SK-MEL-5 (cell line): Measurements from ENCODE around the gene IFI27L1. TPM values are rescaled to one million over a fixed set of nuclear protein-coding genes. Genes with fewer than 3 reads are reported as not detected.
"Not testable (repeated sequence)": the region's sequence is repeated elsewhere in the genome, so short reads cannot be mapped to it uniquely, and the experiment has no call there.

ENCODE experiments used
- DNase-seq: peaks from one replicate; pipeline ENCODE4 v3.0.0-alpha.2; 2016; ENCODE audit warnings: low read depth, low spot score
- in situ Hi-C: cut with HindIII; loops from 2 replicates; pipeline ENCODE4 v1.10.0; 2016; ENCODE audit warnings: low sequenced_read_pairs, high pct_unique_total_duplicates, low pct_unique_long_range_greater_than_20kb
- total RNA-seq: library from RNA; depleted of rRNA; stranded (reverse); fragments of >200 nt; shearing (Covaris generic); gene quantifications from 2 replicates; pipeline ENCODE4 v1.2.3, GENCODE V29; 2014

Gene IFI27L1
- total RNA-seq, 1 experiment from 2014 or later: 9.0 TPM

DNA sequence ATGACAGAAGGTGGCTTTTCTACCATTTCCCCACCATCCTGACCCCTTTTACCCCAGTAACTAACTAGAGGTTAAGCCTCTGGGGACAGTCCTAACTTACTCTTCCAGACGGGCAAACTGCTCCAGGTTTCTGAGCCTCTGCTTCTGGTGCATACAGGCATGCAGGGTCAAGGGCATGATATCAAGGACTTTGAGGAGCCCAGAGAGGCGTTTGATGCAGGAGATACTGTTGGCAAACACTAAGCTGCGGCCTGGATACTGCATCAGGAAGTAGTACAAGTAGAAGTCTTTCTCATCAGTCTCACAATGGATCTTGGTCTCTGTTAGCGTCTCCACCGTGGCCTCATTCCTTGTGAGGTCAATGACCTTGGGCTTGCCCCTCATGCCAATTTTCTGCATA, 21.1 kb upstream of the IFI27L1 start:
- in situ Hi-C loops: no loop called here

DNA sequence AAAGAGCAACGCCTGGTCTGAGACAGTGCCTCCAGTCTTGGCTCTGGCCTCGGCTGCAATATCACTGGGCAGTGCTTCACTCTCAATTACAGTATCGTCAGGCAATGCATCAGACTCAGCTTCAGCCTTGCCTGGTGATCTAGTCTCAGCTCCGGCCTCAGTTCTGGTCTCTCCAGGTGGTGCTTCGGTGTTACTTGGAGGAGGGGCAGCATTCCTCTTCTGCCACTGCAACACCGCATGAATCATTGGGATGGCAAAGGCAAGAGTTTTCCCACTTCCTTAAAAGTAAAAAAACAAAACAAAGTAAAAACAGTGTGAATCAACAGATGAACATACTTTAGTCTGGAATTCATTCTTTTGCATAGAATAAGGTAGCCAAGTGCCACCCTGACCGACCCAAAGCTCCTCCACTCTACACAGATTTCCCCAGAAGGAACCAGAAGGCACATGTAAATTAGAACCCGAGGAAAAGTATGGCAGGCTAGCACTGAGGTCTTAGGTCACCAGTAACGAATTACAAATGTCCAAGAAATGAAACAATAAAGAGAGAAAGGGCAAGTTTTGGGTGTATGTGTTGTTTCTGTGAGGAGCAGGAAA, 18.7 kb upstream of the IFI27L1 start:
- no peak for DNase-seq
- in situ Hi-C loops: no loop called here

More for the DNA sequence above, 21.1 kb upstream of the IFI27L1 start:
- DNase-seq: no peak

- DNase-seq: no peak
- in situ Hi-C loops: no loop called here
Observed at GRCh38 chr14:94066089-94066676, 14.9 kb upstream of the IFI27L1 start.

DNA sequence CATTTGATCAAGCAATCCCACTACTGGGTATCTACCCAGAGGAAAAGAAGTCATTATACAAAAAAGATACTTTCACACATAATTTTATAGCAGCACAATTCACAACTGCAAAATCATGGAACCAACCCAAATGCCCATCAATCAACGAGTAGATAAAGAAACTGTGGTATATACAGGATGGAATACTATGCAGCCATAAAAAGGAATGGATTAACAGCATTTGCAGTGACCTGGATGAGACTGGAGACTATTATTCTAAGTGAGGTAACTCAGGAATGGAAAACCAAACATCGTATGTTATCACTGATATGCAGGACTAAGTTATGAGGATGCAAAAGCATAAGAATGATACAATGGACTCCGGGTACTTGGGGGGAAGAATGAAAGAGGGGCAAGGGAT, 9.0 kb upstream of the IFI27L1 start:
- DNase-seq, in situ Hi-C loops: not testable (repeated sequence)

DNA sequence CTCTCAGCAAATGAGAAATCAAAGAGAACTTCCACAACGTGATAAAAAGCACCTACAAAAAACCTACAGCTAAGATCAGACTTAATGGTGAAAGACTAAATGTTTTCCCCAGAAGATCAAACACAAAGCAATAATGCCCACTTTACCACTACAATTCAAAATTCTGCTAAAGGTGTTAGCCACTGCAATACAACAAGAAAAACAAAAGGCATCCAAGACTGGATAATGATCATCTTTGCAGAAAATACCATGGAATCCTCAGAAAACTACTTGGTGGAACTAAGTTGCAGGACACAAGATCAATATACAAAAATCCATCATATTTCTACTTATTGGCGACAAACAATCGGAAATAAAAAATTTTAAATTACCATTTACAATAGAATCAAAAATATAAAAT, 6.6 kb upstream of the IFI27L1 start:
- in situ Hi-C loops: no loop called here
- no peak for DNase-seq

DNA sequence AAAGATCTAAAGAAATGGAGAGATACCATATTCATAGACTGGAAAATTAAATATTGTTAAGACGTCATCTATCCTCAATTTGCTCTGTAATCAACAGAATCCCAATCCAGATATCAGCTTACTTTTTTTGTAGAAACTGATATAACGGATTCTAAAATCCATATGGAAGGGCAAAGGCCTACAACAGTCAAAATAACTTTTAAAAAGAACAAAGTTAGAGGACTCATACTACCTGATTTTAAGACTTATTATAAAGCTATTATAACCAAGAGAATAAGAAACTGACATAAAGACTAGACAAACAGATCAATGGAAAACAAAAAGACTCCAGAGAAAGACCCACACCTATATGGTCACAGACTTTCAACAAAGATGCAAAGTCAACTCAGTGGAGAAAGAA, 6.1 kb upstream of the IFI27L1 start:
- in situ Hi-C loops: no loop called here
- no peak for DNase-seq

- in situ Hi-C loops: no loop called here
- no peak for DNase-seq
Observed at GRCh38 chr14:94077111-94077821, 3.8 kb upstream of the IFI27L1 start.

GRCh38 chr14:94077823-94078222, 3.3 kb upstream of the IFI27L1 start:
- in situ Hi-C loops: no loop called here
- no peak for DNase-seq

- peak; percentile 48 for DNase-seq
- in situ Hi-C loops: no loop called here
Observed at GRCh38 chr14:94079891-94080620, 1.1 kb upstream of the IFI27L1 start.

GRCh38 chr14:94081386-94081820, 293 bp downstream of the IFI27L1 start:
- in situ Hi-C loops: no loop called here

GRCh38 chr14:94087891-94088290, 6.8 kb downstream of the IFI27L1 start:
- no peak for DNase-seq
- in situ Hi-C loops: no loop called here

More at GRCh38 chr14:94081386-94081820, 293 bp downstream of the IFI27L1 start:
- DNase-seq: no peak

DNA sequence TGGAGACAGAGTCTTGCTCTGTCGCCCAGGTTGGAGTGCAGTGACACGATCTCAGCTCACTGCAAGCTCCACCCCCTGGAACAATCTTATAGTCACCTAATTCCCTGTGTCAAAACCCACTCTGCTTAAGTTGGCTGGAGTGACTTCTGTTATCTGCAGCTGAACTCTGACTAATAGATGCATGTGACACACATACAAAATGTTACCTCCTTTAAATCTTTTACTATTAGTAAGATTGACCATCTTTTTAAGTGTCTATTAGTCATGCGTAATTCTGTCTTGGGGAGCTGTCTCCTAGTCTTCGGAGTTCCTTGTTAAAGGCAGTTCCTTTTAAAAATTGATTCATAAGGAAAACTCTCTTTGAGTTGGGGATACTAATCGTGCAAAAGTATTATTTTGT, 7.4 kb downstream of the IFI27L1 start:
- in situ Hi-C loops: no loop called here
- no peak for DNase-seq

- no peak for DNase-seq
- in situ Hi-C loops: no loop called here
Observed at GRCh38 chr14:94089479-94089878, 8.4 kb downstream of the IFI27L1 start.

DNA sequence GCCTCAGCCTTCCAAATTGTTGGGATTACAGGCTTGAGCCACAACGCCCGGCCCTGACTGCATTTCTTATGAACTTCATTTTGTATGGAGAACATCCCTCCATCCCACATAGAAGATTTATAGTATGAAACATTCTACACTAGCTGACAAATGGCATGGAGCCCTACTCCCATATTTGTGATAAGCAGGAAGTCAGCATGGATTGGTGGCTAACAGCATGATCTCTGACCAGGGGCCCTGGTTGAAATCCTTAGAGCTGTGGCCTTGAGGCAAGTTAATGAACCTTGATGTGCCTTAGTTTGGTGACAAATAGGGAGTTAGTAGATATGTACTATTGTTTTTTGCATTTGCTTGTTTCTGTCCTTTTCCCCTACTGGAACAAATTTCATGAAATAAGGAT, 12.3 kb downstream of the IFI27L1 start:
- DNase-seq: no peak

GRCh38 chr14:94097091-94097490, 16.0 kb downstream of the IFI27L1 start:
- no peak for DNase-seq
- in situ Hi-C loops: no loop called here

More for the DNA sequence above, 12.3 kb downstream of the IFI27L1 start:
- in situ Hi-C loops: no loop called here

DNA sequence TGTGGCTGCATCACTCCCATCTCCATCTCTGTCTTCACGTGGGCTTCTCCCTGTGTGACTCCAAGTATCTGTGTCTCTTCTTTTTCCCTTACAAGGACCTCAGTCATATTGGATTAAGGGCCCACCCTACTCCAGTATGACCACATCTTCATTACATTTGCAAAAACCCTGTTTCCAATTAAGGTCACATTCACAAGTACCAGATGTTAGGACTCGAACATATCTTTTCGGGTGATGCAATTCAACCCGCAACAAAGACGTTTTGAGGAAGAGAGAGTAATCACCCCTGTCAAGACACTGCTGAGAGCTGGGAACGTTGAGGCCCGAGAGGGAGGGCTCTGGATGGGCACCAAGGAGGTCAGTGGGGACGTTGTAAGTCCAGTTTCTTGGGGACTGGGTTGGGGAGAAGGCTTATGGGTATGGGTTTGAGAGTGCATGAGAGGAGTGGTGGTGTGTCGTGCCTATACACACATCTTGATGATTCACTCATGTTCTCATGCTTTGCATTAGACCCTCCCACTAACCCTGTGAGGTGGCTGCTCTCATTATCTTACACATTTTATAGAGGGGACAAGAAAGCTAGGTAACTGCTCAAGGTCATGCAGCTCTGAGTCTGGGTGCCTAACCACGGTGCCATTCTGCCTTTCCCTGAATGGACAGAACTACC, 17.3 kb downstream of the IFI27L1 start:
- DNase-seq: no peak
- in situ Hi-C loops: no loop called here

DNA sequence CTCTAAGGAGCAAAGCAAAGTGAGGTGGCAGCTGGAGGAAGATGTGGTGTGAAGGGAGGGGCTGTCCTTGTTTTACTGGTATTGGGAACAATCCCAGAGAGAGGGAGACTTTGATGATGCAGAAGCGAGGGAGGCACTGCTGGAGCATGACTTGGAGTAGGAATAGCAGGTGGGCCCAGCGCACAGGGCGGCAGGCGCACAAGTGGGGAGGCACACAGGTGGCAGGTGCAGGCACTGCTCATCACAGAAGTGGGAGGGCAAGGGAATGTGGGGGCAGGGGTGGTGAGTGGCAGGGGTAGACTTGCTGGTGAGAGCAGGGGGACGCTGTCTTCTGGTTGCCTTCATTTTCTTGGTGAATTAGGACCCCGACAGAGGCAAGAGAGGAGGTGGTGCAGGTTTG, 17.9 kb downstream of the IFI27L1 start:
- in situ Hi-C loops: no loop called here
- DNase-seq: no peak

DNA sequence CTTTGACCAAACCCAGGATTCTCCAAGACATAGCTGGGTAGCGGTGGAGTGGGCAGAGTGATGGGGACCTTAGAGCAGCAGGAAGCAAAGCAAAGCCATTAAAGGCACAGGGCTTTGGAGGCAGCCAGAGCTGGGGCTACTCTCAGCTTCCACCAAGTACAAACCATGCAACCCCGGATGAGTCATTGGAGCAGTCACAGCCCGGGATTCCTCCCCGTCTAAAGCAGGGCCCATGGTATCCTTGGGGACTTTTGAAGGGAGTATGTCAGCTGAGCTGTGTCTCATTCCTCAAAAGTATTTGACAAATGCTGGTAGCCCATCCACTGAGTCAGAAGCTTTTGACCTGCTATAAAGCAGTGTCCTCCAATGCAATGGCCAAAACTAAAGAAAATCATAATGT, 19.7 kb downstream of the IFI27L1 start:
- in situ Hi-C loops: no loop called here
- DNase-seq: no peak
